ENCODE results near the gene CSNK1E. TPM values are rescaled to one million over a fixed set of nuclear protein-coding genes. Genes with fewer than 3 reads are reported as not detected.

The CSNK1E gene
- total and polyA plus RNA-seq, 9 of the 15 experiments (the other 6 are each of a cell fraction or from before 2014, with no cell fraction given) = 2.7 to 70.0 (median 41.3) TPM

- TF ChIP-seq, protein P1, sequence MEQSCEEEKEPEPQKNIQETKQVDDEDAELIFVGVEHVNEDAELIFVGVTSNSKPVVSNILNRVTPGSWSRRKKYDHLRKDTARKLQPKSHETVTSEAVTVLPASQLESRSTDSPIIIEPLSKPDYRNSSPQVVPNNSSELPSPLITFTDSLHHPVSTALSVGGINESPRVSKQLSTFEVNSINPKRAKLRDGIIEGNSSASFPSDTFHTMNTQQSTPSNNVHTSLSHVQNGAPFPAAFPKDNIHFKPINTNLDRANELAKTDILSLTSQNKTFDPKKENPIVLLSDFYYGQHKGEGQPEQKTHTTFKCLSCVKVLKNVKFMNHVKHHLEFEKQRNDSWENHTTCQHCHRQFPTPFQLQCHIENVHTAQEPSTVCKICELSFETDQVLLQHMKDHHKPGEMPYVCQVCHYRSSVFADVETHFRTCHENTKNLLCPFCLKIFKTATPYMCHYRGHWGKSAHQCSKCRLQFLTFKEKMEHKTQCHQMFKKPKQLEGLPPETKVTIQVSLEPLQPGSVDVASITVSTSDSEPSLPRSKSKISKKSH (CRISPR knock-in tag; IDR thresholded peaks at IDR 0.05) = no peak
- no peak for TF ChIP-seq NELFE (IDR thresholded peaks at IDR 0.05; ENCODE audit: insufficient read depth, insufficient read length)
- TF ChIP-seq HDAC1 (IDR thresholded peaks at IDR 0.05) = peak in 1 of 2 experiments; percentile 34; a peak in 1 of 4 replicates
- no peak for TF ChIP-seq ZNF274 (IDR thresholded peaks at IDR 0.05; ENCODE audit: borderline replicate concordance, low read depth, low read length)
- no peak for TF ChIP-seq ILF3 (IDR thresholded peaks at IDR 0.05; ENCODE audit: borderline replicate concordance)
- TF ChIP-seq, protein P2, sequence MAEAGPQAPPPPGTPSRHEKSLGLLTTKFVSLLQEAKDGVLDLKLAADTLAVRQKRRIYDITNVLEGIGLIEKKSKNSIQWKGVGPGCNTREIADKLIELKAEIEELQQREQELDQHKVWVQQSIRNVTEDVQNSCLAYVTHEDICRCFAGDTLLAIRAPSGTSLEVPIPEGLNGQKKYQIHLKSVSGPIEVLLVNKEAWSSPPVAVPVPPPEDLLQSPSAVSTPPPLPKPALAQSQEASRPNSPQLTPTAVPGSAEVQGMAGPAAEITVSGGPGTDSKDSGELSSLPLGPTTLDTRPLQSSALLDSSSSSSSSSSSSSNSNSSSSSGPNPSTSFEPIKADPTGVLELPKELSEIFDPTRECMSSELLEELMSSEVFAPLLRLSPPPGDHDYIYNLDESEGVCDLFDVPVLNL (CRISPR knock-in tag; IDR thresholded peaks at IDR 0.05; ENCODE audit: low read depth) = no peak
- no peak for TF ChIP-seq ZNF655 (CRISPR knock-in tag; IDR thresholded peaks at IDR 0.05)
- TF ChIP-seq RAD51 (IDR thresholded peaks at IDR 0.05; ENCODE audit: borderline replicate concordance, low read depth) = peak; percentile 95
- TF ChIP-seq, protein P3, sequence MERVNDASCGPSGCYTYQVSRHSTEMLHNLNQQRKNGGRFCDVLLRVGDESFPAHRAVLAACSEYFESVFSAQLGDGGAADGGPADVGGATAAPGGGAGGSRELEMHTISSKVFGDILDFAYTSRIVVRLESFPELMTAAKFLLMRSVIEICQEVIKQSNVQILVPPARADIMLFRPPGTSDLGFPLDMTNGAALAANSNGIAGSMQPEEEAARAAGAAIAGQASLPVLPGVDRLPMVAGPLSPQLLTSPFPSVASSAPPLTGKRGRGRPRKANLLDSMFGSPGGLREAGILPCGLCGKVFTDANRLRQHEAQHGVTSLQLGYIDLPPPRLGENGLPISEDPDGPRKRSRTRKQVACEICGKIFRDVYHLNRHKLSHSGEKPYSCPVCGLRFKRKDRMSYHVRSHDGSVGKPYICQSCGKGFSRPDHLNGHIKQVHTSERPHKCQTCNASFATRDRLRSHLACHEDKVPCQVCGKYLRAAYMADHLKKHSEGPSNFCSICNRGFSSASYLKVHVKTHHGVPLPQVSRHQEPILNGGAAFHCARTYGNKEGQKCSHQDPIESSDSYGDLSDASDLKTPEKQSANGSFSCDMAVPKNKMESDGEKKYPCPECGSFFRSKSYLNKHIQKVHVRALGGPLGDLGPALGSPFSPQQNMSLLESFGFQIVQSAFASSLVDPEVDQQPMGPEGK (CRISPR knock-in tag; IDR thresholded peaks at IDR 0.05; ENCODE audit: borderline replicate concordance) = no peak
- TF ChIP-seq ZNF507 (tag; conservative IDR thresholded peaks at IDR 0.05) = no peak
- TF ChIP-seq LARP7 (IDR thresholded peaks at IDR 0.05) = no peak
- no peak for TF ChIP-seq ZFX (CRISPR knock-in tag; IDR thresholded peaks at IDR 0.05)
- no peak for TF ChIP-seq SRSF1 (IDR thresholded peaks at IDR 0.05; ENCODE audit: low read depth, low read length)
- TF ChIP-seq TBL1XR1 (IDR thresholded peaks at IDR 0.05; ENCODE audit: low read length in 2 of 2) = no peak
- TF ChIP-seq CCAR2 (IDR thresholded peaks at IDR 0.05; ENCODE audit: low read depth, low read length) = no peak
- no peak for TF ChIP-seq ZNF639 (CRISPR knock-in tag; conservative IDR thresholded peaks at IDR 0.05 in 1 of 2, IDR thresholded peaks at IDR 0.05 in 1 of 2)
Measured at GRCh38 chr22:38266120-38266519, 51.1 kb downstream of the CSNK1E start (continued).
